GM19372 (cell line): ENCODE data around the gene GDI1.

ENCODE experiments used
- ATAC-seq: cut with Tn5 transposase; IDR thresholded peaks from one replicate; pipeline ENCODE4 v1.9.1; 2021; ENCODE audit warnings: mild to moderate bottlenecking, low read depth, moderate library complexity; ENCODE audit not compliant: unreplicated experiment

GDI1 gene

DNA sequence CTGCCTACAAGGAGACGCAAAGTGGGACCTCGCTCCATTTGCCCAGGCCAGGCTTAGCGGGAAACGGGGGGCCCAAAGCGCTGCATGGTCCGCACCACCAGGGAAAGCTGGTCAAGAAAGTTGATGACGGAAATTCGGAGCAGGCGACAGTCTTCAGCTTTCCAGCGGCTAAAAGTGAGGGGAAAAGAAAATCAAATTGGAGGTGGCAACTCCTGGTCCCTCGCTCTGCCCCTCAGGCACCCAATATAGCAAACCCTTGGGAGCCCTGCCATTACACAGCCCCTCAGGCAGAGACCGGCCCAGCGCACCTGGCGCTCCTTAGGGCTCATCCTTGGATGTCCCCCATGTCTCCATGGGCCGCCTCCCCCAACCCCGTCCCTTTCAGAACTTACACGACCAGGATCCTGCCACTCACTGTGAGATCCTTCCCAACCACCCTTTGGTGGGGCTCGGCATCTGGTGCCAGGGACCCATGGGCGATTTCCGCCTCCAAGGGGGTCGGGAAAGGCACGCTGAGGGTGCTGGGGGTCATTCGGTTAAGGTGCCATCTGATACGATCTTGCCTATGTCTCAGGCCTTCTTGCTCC lies 41.0 kb downstream of the GDI1 start:
- ATAC-seq, result no peak

DNA sequence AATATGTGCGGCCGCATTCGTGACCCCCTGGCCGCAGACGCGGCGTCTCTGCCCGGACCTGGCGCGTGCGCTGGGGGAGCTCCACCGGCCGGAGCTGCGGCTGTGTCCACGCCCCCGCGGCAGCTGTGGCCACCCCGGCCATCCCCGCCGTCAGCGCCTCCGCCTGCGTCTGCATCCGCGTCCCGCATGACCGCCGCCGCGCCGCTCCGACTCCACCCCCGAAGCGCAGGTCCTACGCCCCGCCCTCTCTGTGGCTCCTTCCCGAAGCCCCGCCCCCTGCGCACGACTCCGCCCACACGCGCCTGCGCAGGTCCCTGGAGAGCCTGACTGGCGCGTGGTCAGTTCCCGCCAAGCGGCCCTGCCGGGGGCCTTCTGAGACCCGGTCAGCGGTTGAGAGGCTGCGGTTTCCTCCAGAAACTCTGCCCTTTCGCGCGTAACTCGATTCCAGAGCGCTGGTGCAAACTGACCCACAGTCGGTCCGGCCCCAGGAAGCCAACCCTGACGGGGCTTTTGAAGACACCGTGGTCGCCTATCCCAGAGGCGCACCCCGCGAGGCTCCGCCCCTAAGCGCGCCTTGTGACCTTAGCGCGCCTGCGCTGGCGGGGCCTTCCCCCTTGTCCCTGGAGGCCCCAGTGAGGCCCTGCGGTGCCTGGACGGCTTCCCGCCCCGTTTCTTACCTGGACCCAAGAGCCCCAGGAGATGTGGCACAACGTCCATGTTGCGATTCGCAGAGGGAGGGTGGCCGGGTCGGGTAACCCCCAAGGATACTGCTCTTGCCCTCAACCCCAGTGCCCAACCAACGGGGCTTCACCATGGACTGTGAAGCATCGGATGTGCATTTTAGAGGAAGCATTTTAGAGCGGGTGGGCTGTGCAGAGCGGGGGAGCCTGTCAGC lies 42.0 kb downstream of the GDI1 start, which contains the start of gene LAGE3:
TSS of gene LAGE3 (minus strand) at position 554 of the 895 bp plus-strand sequence. CDS start at position 188, 366 bp downstream.
- ATAC-seq, result peak; percentile 86

DNA sequence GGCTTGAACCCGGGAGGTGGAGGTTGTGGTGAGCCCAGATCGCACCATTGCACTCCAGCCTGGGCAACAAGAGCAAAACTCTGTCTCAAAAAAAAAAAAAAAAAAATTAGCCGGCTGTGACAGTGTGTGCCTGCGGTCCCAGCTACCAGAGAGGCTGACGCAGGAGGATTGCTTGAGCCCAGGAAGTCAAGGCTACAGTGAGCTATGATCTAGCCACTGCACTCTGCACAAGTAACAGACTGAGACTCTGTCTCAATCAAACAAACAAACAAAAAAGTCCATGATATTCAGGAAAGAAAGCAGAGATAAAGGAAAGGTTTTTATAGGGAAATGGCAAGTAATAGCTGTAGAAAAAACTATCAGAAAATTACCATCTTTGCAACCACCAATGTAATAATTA lies 44.2 kb downstream of the GDI1 start:
- ATAC-seq, result no peak

DNA sequence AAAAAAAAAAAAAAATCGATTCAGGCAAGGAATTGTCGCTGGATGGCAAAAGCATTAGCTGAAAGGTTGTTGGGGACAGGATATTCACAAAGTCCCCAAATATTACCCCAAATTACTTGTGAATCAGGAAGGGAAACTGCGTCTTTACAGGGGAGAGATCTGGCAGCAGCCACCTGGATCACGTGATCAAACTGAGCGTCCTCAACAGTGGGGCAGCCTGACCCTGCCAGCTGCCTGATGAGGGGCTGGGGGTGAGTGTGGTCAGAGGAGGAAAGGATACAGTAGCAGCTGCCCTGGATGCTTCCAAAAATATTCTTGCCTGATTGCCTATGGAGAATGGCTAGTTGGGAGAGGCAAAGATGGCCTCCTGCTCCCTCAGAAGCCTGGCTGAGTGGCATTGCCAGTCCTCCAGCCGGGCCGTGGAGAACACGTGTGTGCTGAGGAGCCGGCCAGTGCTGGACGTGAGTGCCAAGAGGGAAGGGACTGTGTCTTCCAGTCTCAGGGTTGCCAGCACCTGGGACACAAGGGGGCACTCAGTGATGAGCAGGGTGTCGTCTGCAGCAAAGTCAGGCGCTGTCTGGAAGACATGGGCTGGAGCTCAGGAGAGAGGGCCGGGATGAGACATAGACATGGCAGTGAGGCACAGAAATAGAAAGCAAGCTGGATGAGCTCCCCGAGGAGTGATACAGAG lies 45.1 kb downstream of the GDI1 start:
- no peak for ATAC-seq

DNA sequence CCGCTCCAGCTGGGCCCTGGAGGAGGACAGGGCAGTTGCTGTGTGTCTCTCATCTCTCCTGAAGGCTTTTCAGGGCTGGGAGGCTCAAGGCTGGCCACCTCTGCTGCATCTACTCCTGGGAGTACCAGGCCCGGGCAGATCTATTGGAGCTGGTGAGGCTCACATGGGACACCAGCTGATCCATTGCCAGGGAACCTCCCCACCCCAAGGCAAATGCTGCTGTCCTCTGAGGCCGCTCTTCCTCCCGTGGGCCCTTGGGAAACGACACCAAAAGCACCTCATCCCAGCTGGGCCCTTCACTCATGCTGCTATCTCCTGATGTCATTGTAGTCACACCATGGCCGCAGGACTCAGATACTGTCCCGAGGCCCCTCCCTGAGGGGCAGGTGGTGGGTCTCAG lies 45.8 kb downstream of the GDI1 start:
- ATAC-seq, result no peak

DNA sequence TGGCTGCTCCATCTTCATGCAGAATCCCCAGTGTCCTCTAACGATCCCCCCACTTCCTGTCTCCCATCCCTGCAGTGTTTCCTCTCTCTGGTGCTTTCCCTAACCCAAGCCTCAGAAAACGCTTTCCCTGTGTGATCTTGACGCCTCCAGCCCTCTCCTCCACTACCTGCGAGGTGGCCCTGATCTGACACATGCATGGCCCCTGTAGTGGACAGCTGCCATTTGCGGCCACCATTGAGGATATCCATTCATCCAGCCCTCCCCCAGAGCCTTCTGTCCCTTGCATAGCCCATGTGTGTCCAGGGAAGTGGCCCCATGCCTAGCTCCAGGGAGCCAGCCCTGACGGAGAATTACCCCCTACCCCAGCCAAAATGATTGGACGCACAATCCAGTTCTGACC lies 46.4 kb downstream of the GDI1 start:
- ATAC-seq, result no peak

DNA sequence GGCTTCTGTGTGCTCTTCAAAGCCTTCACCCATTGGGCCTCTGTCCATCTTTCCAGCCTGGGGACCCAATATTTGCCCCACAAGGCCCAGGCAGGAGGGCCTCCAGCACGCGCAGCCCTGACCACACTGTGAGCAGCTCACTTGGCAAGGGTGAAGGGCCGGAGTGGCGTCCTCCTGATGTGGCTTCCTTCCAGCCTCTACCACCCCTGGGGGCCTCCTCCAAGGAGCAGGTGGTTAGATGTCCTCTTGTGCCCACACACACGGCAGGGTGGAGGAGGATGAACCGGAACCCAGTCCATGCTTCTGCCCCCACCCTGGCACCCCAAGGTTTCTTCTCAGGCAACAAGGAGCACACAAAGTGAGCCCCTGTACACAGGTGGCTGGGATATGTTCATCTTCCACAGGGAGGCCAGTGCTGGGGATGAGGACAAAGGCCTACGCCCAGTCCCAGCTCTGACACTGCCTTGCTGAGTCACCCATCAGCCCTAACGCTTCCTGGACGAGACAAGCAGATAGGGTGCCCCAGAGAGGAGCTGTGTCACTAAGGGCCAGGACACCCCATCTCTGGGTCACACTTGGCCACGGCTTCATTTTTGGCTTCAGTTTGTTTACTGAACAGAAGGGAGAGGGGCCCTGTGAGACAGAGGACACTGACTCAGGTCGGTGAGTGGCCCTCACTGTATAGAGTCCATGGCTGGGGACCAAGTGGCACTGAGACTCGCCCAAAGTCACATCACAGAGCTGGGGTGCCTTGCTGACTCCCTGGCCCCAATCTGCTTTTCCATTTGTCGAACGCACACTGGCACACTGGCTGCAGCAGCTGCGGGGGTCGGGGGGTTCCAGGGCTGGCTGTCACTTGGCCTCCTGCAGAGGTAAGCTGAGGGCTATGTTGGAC lies 47.5 kb downstream of the GDI1 start:
- ATAC-seq, result no peak

DNA sequence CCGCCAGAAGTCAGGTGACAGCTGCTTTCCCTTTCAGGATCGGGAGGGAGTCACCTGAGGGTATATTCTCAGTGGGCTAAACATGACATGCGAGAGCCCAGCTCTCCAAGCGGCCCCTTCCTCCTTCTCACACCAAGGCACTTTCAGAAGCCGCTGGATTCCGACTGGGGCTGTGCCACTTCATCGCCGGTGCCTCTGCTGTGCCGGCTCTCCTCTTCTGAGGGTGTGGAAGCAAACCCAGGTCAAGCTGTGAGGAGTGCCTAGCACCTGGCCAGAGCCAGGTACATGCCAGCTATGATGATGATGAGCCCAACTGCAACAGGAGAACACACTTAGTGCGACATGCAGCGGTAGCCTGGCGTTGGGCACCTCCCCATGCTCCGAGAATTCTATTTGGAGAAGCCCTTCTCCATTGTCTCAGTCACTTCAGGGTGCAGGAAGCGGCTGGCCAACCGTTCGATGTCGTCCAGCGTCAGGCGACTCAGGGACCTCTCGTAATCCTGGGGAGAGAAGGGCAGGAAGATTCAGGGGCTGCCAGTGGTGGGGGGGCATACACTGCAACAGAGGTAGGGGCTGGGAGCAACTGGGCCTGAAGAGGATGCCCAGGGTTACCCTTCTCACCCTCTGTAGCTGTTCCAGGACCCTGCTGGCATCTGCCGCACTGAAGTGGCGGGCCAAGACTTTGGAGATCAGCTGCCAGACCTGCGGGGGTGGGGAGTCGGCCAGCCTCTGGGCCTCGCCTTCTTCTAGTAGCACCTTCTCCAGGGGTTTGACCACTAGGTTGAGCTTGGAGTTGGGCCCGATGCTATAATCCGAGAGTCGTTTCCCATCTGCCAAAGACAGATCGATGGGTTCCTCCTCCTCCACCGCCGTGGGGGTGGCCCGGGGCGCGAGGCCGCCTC lies 48.4 kb downstream of the GDI1 start:
- ATAC-seq, result no peak

DNA sequence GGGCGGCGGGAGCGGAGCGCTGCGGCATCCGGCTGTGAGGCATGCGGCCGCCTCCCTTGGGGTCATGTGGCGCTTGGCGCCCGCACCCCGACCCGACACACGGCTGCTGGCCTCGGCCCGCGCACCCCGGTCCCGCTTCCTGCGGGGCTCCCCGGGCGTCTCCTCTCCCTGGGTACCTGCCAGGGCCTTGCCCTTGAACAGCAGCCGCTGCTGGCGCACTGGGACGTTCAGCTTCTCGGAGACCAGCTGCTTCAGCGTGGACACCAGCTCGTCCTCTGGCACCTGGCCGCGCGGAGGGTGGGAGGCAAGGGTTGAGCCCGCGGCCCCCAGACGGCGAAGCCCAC lies 49.1 kb downstream of the GDI1 start:
- ATAC-seq, result no peak

DNA sequence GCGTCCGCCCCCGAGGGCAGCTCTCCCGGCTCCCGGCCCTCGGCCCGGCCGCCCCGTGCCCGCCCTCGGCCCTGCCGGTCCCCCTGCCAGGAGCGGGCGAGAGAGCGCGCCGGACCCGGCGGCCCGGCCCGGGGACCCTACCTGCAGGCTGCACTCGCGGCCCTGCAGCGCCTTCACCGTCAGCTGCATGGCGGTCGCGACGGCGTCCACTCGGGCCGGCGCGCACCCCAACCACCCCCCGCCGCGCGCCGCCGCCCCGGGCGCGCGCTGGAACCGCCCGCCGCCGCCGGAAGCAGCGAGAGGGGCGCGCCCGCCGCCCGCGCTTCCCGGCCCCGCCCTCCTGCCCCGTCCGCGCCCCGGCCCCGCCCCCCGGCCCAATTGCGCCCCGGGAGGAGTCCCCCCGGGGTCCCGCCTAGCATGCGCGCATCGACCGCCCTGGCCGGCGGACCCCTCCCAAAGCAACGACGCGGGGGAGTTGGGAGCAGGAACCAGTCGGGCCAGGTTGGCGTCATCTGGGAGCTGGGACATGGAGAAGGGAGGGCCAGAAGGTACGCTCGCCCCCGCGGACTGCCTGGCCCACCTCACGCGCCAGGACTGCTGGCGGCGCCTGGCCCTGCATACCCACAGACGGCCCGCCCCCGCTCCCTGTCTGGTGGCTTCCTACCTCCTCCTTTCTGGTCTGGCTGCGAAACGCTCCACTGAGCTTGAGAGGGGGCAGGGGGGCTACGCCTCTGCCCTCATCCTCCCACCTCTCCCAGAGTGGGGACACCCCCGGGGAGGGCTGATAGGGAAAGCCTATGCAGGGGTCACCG lies 49.6 kb downstream of the GDI1 start, which contains the start of gene UBL4A:
TSS of gene UBL4A (minus strand) at position 220 of the 812 bp plus-strand sequence. CDS start at position 189, 31 bp downstream.
- ATAC-seq, result peak; percentile 38

DNA sequence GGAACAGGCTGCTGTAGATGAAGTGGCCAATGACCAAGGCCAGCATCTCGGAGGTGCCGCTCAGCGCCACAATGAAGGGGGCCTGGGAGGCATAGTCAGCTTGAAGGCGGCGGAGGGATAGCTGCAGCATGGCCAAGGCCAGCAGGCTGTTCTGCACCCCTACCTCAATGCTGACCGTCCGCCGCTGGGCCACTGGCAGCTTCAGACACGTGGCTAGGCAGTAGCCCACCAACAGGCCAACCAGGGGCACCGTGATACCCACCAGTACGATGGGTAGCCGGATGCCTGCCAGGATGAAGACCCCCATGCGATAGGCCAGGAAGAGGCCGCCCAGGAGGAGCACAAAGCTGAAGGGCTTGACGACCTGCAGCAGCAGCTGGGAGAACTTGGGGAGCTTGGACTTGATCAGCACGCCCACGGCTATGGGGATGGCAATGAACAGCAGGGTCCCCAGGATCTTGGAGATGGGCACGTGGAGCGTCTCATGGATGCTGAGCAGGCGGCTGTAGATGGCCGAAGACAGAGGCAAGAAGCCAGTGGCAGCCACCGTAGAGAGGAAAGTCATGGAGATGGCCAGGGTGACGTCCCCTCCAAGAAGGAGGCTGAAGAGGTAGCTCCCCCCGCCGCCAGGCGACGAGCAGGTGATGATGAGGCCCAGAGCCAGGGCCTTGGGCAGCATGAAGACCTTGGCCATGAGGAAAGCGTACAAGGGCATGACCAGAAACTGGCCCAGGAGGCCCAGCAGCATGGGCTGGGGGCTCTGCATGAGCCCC lies 50.8 kb downstream of the GDI1 start:
- ATAC-seq, result no peak

DNA sequence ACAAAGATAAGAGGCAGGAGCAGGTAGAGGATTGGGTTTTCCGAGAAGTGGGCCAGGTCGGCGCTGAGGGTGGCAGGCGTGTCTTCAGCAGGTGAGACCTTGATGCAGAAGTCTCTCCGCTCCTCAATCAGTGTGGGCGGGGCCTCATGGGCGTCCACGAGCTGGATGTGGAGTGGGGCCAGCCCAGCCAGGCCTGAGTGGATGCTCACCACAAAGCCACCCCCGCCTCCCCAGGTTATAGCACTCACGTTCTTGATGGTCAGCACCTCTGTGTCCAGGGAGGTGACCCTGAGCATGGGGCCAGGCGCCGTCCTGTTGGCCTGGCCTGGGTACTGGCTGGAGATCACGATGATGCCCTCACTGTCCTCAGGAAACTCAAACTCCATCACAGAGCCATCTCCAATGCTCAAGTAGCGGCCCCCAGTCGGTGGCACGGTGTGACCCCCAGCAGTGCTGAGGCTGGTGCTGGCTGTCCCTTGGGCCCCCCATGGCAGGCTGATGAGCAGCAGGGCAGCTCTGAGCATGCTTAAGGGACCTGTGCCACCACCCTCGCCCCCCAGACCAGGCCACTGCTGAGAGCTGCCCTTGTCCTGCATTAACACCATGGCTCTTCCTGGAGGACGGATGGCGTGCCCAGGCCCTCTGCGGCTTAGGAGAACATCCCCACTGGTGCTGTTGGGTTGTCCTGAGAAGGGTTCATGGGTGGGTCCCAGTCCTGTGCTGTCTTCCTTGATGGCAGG lies 51.6 kb downstream of the GDI1 start:
- ATAC-seq, result no peak

DNA sequence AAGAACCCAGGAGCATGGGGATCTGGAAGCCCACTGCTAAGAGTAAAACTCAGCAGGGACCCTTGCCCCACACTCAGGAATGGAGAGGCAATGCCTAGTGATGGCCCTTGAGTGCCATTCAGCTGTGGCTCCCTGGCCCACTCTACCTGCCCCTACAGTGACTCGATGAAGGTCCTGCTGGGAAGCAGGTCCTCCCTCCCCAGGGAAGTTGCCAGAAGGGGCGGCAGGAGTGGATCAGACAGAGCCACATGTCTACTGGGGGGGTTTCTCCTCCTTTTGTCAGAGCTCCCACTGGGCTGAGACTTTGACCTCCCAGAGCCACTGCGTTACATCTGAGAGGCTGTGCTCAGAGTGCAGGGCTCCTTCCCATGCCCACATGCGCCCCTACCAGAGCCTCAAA lies 52.2 kb downstream of the GDI1 start:
- ATAC-seq, result no peak

DNA sequence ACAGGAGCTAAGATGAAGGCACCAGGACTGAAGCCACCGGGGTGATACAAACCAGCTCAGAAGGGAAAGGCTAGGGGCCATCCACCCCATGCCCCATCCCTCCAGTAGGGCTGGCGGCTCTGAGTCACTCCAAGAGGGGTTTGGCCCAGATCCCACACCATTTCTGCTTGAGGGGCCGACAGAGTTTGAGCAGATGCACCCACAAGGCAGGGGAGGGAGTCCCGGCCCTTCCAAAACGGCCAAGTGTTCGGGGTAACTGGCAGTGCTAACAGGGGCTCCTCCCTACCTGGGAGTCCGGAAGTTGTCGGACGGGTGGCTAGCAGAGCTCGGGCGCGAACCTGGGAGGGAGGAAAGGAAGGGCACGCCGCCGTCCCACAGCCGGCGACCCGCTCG lies 53.1 kb downstream of the GDI1 start:
- ATAC-seq, result peak; percentile 21

DNA sequence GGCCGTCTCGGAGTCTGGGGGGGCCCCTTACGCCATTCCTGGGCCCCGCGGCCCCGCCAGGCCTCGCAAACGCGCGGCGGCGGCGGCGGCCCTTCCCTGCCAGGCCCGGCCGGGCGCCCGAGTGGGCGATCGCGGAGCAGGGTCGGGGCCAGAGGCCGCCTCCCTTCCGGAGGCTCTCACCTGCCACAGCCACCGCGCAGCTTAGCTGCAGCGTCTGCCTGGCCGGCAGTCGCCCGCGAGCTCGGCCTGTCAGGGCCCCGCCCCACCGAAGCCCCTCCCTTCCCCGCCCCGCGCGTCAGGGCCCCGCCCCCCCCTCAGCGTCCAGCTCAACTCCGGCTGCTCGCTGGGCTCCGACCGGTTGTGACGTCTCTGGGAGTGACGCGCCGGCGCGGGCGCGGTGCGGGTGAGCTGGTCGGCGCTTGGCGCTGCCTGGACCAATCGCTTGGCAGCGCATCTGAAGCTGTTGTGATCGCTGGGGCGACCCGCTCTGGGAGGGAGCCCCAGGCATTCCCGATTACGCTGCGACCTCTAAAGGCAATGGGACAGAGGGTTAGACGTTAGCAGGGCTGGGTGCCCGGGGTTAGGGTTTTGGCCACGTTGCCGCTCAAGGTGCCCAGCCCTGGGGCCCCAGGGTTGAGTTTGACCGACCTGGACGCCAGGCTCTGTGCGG lies 53.6 kb downstream of the GDI1 start, which contains the start of gene SLC10A3:
TSS of gene SLC10A3 (minus strand) at position 216 of the 670 bp plus-strand sequence. CDS start 1,689 bp downstream, outside the sequence.
- ATAC-seq, result peak; percentile 77
